Activated T-helper 1 cell treated with anti-CD3 and anti-CD28 coated beads, Interleukin-12 subunit alpha, Interleukin-12 subunit beta, Interleukin-2, Interleukin-4 antibody, amounts not matched to agents 30 ng/mL and 10 ng/mL and 1 ng/mL, durations not matched to agents 14 hours and 24 hours and 36 hours (primary cell): ENCODE results near the gene GNG2. TPM values are rescaled to one million over a fixed set of nuclear protein-coding genes. Genes with fewer than 3 reads are reported as not detected.

Source experiments
- DNase-seq: peaks from one replicate; pipeline ENCODE4 v3.0.0; 2021; ENCODE audit warnings: low spot score
- H3K27ac Mint-ChIP-seq: one replicate; pipeline ENCODE4 v1.8.0; 2021; ENCODE audit warnings: mild to moderate bottlenecking, mixed read lengths
- H3K27me3 Mint-ChIP-seq: one replicate; pipeline ENCODE4 v1.8.0; 2022; ENCODE audit warnings: mild to moderate bottlenecking, moderate library complexity, mixed read lengths; ENCODE audit not compliant: insufficient read depth
- H3K36me3 Mint-ChIP-seq: one replicate; pipeline ENCODE4 v1.8.0; 2021; ENCODE audit warnings: low read depth, mixed read lengths
- H3K4me1 Mint-ChIP-seq: one replicate; pipeline ENCODE4 v1.8.0; 2021; ENCODE audit warnings: low read depth, mixed read lengths
- H3K4me3 Mint-ChIP-seq: one replicate; pipeline ENCODE4 v1.8.0; 2021; ENCODE audit warnings: mild to moderate bottlenecking, moderate library complexity, mixed read lengths
- H3K9me3 Mint-ChIP-seq: one replicate; pipeline ENCODE4 v1.8.0; 2021; ENCODE audit warnings: mixed read lengths
- intact Hi-C: fragments of 100-400 bp; cut with micrococcal nuclease; formaldehyde crosslinking; loops from one replicate; pipeline ENCODE4 v1.15.1; 2024
- total RNA-seq: library from RNA; stranded (reverse); gene quantifications from 2 replicates; pipeline ENCODE4 v1.2.3, GENCODE V29; 2022

Gene GNG2
- 126 and 128 TPM in 2 replicates for total RNA-seq

- DNase-seq = peak; percentile 77
- Mint-ChIP-seq H3K27me3 (peaks cover 2% of the 10 kb centered on the region), H3K27ac (peak within 1 kb of the TSS; percentile 88), H3K4me1 (peaks cover 63% of the 10 kb centered on the region), H3K4me3 (peak within 1 kb of the TSS; percentile 95), H3K9me3 (peaks cover 4% of the 10 kb centered on the region), H3K36me3 (peaks cover 19% of the 10 kb centered on the region)
- intact Hi-C loops = loop anchor here (1.0 to 10.0 kb wide), 9 partner anchors 13 to 1135 kb away; partner anchors contain the start of genes FRMD6, GPR137C, TMX1 and TXNDC16
These were observed at the start of gene GNG2 for GRCh38 chr14:51860164-51860824. Gene GNG2 (plus strand): TSS chr14:51860612. CDS start chr14:51950679, 90,067 bp downstream.

- intact Hi-C loops = no loop called here
- Mint-ChIP-seq H3K4me1 (no peaks in the 10 kb centered on the region), H3K27ac (no peak overlapping the region), H3K27me3 (peaks cover 8% of the 10 kb centered on the region), H3K9me3 (peaks cover 12% of the 10 kb centered on the region), H3K36me3 (no peaks in the 10 kb centered on the region), H3K4me3 (no peak overlapping the region)
- DNase-seq = no peak
These were observed 48.7 kb upstream of the GNG2 start for GRCh38 chr14:51811706-51812105.

- H3K9me3 Mint-ChIP-seq = no peaks in the 10 kb centered on the region
- H3K4me3 Mint-ChIP-seq = no peak overlapping the region
- DNase-seq = no peak
- intact Hi-C loops = no loop called here
- H3K27me3 Mint-ChIP-seq = peaks cover 14% of the 10 kb centered on the region
- H3K27ac Mint-ChIP-seq = no peak overlapping the region
- H3K4me1 Mint-ChIP-seq = no peaks in the 10 kb centered on the region
- H3K36me3 Mint-ChIP-seq = no peaks in the 10 kb centered on the region
These were observed 44.4 kb upstream of the GNG2 start for GRCh38 chr14:51816031-51816430.

- H3K27me3 Mint-ChIP-seq = peaks cover 14% of the 10 kb centered on the region
- no peak for DNase-seq
- H3K4me1 Mint-ChIP-seq = no peaks in the 10 kb centered on the region
- H3K4me3 Mint-ChIP-seq = no peak overlapping the region
- H3K9me3 Mint-ChIP-seq = no peaks in the 10 kb centered on the region
- intact Hi-C loops = no loop called here
- H3K27ac Mint-ChIP-seq = no peak overlapping the region
- no peaks in the 10 kb centered on the region for H3K36me3 Mint-ChIP-seq
These were observed 43.1 kb upstream of the GNG2 start for GRCh38 chr14:51817326-51817725.

- H3K27me3 Mint-ChIP-seq = peaks cover 11% of the 10 kb centered on the region
These were observed 41.5 kb upstream of the GNG2 start for GRCh38 chr14:51818748-51819380.

GRCh38 chr14:51821822-51822221, 38.6 kb upstream of the GNG2 start:
- H3K27me3 Mint-ChIP-seq = peaks cover 9% of the 10 kb centered on the region
- no peak overlapping the region for H3K4me3 Mint-ChIP-seq
- no peaks in the 10 kb centered on the region for H3K4me1 Mint-ChIP-seq
- no peak overlapping the region for H3K27ac Mint-ChIP-seq
- intact Hi-C loops = no loop called here
- no peaks in the 10 kb centered on the region for H3K36me3 Mint-ChIP-seq
- no peak for DNase-seq
- H3K9me3 Mint-ChIP-seq = no peaks in the 10 kb centered on the region

More at GRCh38 chr14:51818748-51819380, 41.5 kb upstream of the GNG2 start:
- DNase-seq = no peak
- Mint-ChIP-seq H3K9me3 (no peaks in the 10 kb centered on the region), H3K4me3 (no peak overlapping the region), H3K27ac (no peak overlapping the region), H3K36me3 (no peaks in the 10 kb centered on the region), H3K4me1 (no peaks in the 10 kb centered on the region)
- intact Hi-C loops = no loop called here

- H3K9me3 Mint-ChIP-seq = no peaks in the 10 kb centered on the region
- H3K4me1 Mint-ChIP-seq = no peaks in the 10 kb centered on the region
- H3K4me3 Mint-ChIP-seq = no peak overlapping the region
- intact Hi-C loops = no loop called here
- peaks cover 5% of the 10 kb centered on the region for H3K27me3 Mint-ChIP-seq
- no peaks in the 10 kb centered on the region for H3K36me3 Mint-ChIP-seq
- DNase-seq = no peak
- no peak overlapping the region for H3K27ac Mint-ChIP-seq
These were observed 37.9 kb upstream of the GNG2 start for GRCh38 chr14:51822499-51822898.

GRCh38 chr14:51823706-51824105, 36.7 kb upstream of the GNG2 start:
- DNase-seq = no peak
- no peaks in the 10 kb centered on the region for H3K9me3 Mint-ChIP-seq
- H3K4me1 Mint-ChIP-seq = no peaks in the 10 kb centered on the region
- intact Hi-C loops = no loop called here
- H3K4me3 Mint-ChIP-seq = no peak overlapping the region
- H3K27me3 Mint-ChIP-seq = peaks cover 8% of the 10 kb centered on the region
- no peak overlapping the region for H3K27ac Mint-ChIP-seq
- H3K36me3 Mint-ChIP-seq = no peaks in the 10 kb centered on the region

GRCh38 chr14:51824191-51824590, 36.2 kb upstream of the GNG2 start:
- Mint-ChIP-seq H3K27me3 (peaks cover 8% of the 10 kb centered on the region), H3K27ac (no peak overlapping the region)

GRCh38 chr14:51825926-51826325, 34.5 kb upstream of the GNG2 start:
- Mint-ChIP-seq H3K36me3 (no peaks in the 10 kb centered on the region), H3K27me3 (peaks cover 4% of the 10 kb centered on the region), H3K9me3 (no peaks in the 10 kb centered on the region), H3K27ac (no peak overlapping the region), H3K4me1 (no peaks in the 10 kb centered on the region), H3K4me3 (no peak overlapping the region)
- intact Hi-C loops = no loop called here
- no peak for DNase-seq

More at GRCh38 chr14:51824191-51824590, 36.2 kb upstream of the GNG2 start:
- Mint-ChIP-seq H3K4me3 (no peak overlapping the region), H3K36me3 (no peaks in the 10 kb centered on the region), H3K9me3 (no peaks in the 10 kb centered on the region), H3K4me1 (no peaks in the 10 kb centered on the region)
- DNase-seq = no peak
- intact Hi-C loops = no loop called here

GRCh38 chr14:51828017-51828797, 32.2 kb upstream of the GNG2 start:
- Mint-ChIP-seq H3K27me3 (peaks cover 4% of the 10 kb centered on the region), H3K9me3 (peaks cover 12% of the 10 kb centered on the region), H3K4me1 (no peaks in the 10 kb centered on the region), H3K36me3 (no peaks in the 10 kb centered on the region), H3K27ac (no peak overlapping the region), H3K4me3 (no peak overlapping the region)
- peak; percentile 57 for DNase-seq
- intact Hi-C loops = loop anchor here (1.0 to 2.0 kb wide), 2 partner anchors 19 to 151 kb away; no protein-coding TSS in a partner anchor

GRCh38 chr14:51834240-51834639, 26.2 kb upstream of the GNG2 start:
- Mint-ChIP-seq H3K36me3 (no peaks in the 10 kb centered on the region), H3K9me3 (peaks cover 14% of the 10 kb centered on the region), H3K4me3 (no peak overlapping the region), H3K4me1 (peaks cover 7% of the 10 kb centered on the region), H3K27ac (no peak overlapping the region), H3K27me3 (peaks cover 11% of the 10 kb centered on the region)
- no peak for DNase-seq
- intact Hi-C loops = no loop called here

- intact Hi-C loops = no loop called here
- Mint-ChIP-seq H3K4me1 (peaks cover 8% of the 10 kb centered on the region), H3K27ac (no peak overlapping the region), H3K9me3 (peaks cover 14% of the 10 kb centered on the region), H3K4me3 (no peak overlapping the region), H3K27me3 (peaks cover 16% of the 10 kb centered on the region), H3K36me3 (no peaks in the 10 kb centered on the region)
- DNase-seq = no peak
These were observed 24.0 kb upstream of the GNG2 start for GRCh38 chr14:51836417-51836816.
